Endothelial cell (in vitro differentiated cells): ENCODE results near the gene SLC22A4. TPM values are rescaled to one million over a fixed set of nuclear protein-coding genes. Genes with fewer than 3 reads are reported as not detected.

ENCODE experiments used
- DNase-seq: peaks from one replicate; pipeline ENCODE4 v3.0.0; 2021; ENCODE audit warnings: low spot score
- H3K27ac Mint-ChIP-seq: one replicate; pipeline ENCODE4 v1.8.0; 2021; ENCODE audit warnings: mixed read lengths, inconsistent platforms; ENCODE audit not compliant: unreplicated experiment
- H3K27me3 Mint-ChIP-seq: one replicate; pipeline ENCODE4 v1.8.0; 2021; ENCODE audit warnings: mild to moderate bottlenecking, moderate library complexity, mixed read lengths, inconsistent platforms; ENCODE audit not compliant: unreplicated experiment
- H3K36me3 Mint-ChIP-seq: one replicate; pipeline ENCODE4 v1.8.0; 2021; ENCODE audit warnings: mild to moderate bottlenecking, low read depth, mixed read lengths, inconsistent platforms; ENCODE audit not compliant: unreplicated experiment
- H3K4me1 Mint-ChIP-seq: one replicate; pipeline ENCODE4 v1.8.0; 2021; ENCODE audit warnings: mild to moderate bottlenecking, mixed read lengths, inconsistent platforms; ENCODE audit not compliant: unreplicated experiment
- H3K4me3 Mint-ChIP-seq: one replicate; pipeline ENCODE4 v1.8.0; 2021; ENCODE audit warnings: mild to moderate bottlenecking, mixed read lengths, inconsistent platforms; ENCODE audit not compliant: unreplicated experiment
- H3K9me3 Mint-ChIP-seq: one replicate; pipeline ENCODE4 v1.8.0; 2021; ENCODE audit warnings: mixed read lengths, inconsistent platforms; ENCODE audit not compliant: unreplicated experiment
- CTCF ChIP-seq: fragments of 200-600 bp; sonication (generic); IDR thresholded peaks from one replicate; pipeline ENCODE4 v1.5.0; 2021; ENCODE audit warnings: antibody characterized with exemption; ENCODE audit not compliant: unreplicated experiment
- total RNA-seq: library from RNA; stranded (reverse); fragmentation: NEBNext Ultra II Directional; extraction: Animal tissue kit (Norgen Biotek cat#: 25700); gene quantifications from one replicate; pipeline ENCODE4 v1.2.1, GENCODE V29; 2021; ENCODE audit not compliant: unreplicated experiment

The SLC22A4 gene
- total RNA-seq, 1 donor from 2014 or later, result 0.13 TPM

GRCh38 chr5:132277256-132277655 lies 16.9 kb upstream of the SLC22A4 start:
- TF ChIP-seq CTCF, result no peak
- DNase-seq, result no peak
- Mint-ChIP-seq H3K9me3 (no peaks in the 10 kb centered on the region), H3K27me3 (peaks cover 8% of the 10 kb centered on the region), H3K4me1 (peaks cover 4% of the 10 kb centered on the region), H3K27ac (no peak overlapping the region), H3K4me3 (no peak overlapping the region), H3K36me3 (no peaks in the 10 kb centered on the region)

DNA sequence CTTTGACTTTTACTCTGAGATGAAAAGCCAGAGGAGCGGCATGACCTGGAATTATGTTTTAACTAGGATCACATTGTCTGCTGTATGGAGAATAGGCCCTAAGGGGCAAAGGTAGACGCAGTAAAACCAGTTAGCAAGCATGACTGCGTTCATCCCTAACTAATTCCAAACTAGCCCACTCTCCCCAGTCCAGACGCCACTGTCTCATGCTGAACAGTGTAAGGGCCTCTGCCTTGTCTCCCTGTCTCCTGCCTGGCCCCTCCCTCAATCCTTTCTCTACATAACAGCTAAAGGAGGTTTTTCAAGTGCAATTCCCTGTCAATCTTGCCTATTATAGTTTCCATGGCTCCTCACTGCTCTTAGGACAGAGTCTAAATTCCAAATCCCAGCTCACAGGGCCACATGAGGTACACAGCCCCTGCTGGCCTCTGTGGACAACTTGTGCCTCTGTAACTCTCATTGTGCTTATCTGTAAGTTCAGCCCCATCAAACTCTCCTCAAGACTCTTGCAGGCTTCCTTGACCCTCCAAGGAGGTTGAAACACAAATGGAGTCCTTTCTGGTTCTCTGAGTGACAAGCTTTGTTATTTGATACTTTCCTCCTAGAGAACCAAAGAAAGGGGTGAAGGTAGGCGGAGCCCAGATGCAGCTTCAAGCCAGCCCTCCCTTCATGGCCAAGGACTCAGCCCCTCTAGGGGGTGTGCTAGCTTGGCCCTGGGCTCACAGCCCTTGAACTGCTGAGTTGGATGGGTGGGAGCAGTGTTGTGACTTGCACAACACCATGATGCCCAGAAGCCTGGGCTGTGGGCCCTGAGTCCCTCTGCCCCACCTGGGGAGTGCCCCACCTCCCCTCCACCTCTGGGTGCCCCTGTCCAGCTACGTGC lies 16.0 kb upstream of the SLC22A4 start:
- peaks cover 5% of the 10 kb centered on the region for H3K27me3 Mint-ChIP-seq
- TF ChIP-seq CTCF, result no peak
- no peak overlapping the region for H3K27ac Mint-ChIP-seq
- H3K36me3 Mint-ChIP-seq, result no peaks in the 10 kb centered on the region
- H3K4me3 Mint-ChIP-seq, result no peak overlapping the region
- DNase-seq, result no peak
- H3K4me1 Mint-ChIP-seq, result no peaks in the 10 kb centered on the region
- H3K9me3 Mint-ChIP-seq, result no peaks in the 10 kb centered on the region

DNA sequence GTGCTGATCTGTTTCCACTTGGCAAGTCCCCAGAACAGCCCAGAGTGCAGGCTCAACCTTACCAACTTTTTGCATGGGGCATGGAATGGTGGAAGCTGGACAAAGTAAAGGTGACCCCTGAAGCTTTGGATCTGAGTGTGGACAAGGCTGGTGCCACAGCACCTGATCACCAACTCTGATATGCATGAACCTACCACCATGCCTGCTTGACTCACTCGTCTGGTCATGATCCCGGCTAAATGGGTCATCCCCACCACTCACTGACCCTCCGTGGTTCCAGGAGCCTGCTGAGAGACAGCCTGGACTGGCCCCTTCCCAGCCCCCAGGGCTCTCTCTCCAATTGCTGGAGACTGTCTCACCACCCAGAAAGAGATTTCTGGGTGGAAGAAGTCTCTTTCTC lies 14.4 kb upstream of the SLC22A4 start:
- peaks cover 3% of the 10 kb centered on the region for H3K27me3 Mint-ChIP-seq
- DNase-seq, result no peak
- H3K4me1 Mint-ChIP-seq, result no peaks in the 10 kb centered on the region
- TF ChIP-seq CTCF, result no peak
- no peaks in the 10 kb centered on the region for H3K9me3 Mint-ChIP-seq
- no peaks in the 10 kb centered on the region for H3K36me3 Mint-ChIP-seq
- H3K4me3 Mint-ChIP-seq, result no peak overlapping the region
- H3K27ac Mint-ChIP-seq, result no peak overlapping the region

- Mint-ChIP-seq H3K27ac (no peak overlapping the region), H3K4me1 (no peaks in the 10 kb centered on the region), H3K36me3 (no peaks in the 10 kb centered on the region), H3K9me3 (no peaks in the 10 kb centered on the region), H3K4me3 (no peak overlapping the region), H3K27me3 (no peaks in the 10 kb centered on the region)
- TF ChIP-seq CTCF, result no peak
- no peak for DNase-seq
These were observed 13.6 kb upstream of the SLC22A4 start for GRCh38 chr5:132280371-132281240.
